Measurements from ENCODE around the gene SP4.

- no peak for TF ChIP-seq CTCF (IDR thresholded peaks at IDR 0.05)
- no peak for TF ChIP-seq POLR2A (IDR thresholded peaks at IDR 0.05; ENCODE audit: low read depth)
- no peak for TF ChIP-seq POLR2AphosphoS5 (IDR thresholded peaks at IDR 0.05)
- no peak for TF ChIP-seq EP300 (IDR thresholded peaks at IDR 0.05)
These were observed 123.1 kb downstream of the SP4 start for GRCh38 chr7:21550821-21551531.

Measured in esophagus muscularis mucosa (tissue), 4 donors.